ENCODE measurements around the gene HDAC4.

Gene HDAC4

GRCh38 chr2:239029958-239030357, 370.9 kb downstream of the HDAC4 start:
- H3K27me3 ChIP-seq = peaks cover 44% of the 10 kb centered on the region
- no peak for TF ChIP-seq CTCF (IDR thresholded peaks at IDR 0.05)
- no peaks in the 10 kb centered on the region for H3K36me3 ChIP-seq
- H3K4me1 ChIP-seq (ENCODE audit: control insufficient read depth in 1 of 2, insufficient read depth in 1 of 2, low read depth in 1 of 2, low read length in 1 of 2) = no peaks in the 10 kb centered on the region
- H3K9me3 ChIP-seq = no peaks in the 10 kb centered on the region
- no peak overlapping the region for H3K4me3 ChIP-seq (ENCODE audit: low read depth in 1 of 2, low read length in 1 of 2)
- no peak overlapping the region for H3K27ac ChIP-seq

GRCh38 chr2:239028253-239028619, 372.6 kb downstream of the HDAC4 start:
- H3K4me1 ChIP-seq (ENCODE audit: control insufficient read depth in 1 of 2, insufficient read depth in 1 of 2, low read depth in 1 of 2, low read length in 1 of 2) = no peaks in the 10 kb centered on the region
- no peak overlapping the region for H3K4me3 ChIP-seq (ENCODE audit: low read depth in 1 of 2, low read length in 1 of 2)
- TF ChIP-seq CTCF (IDR thresholded peaks at IDR 0.05) = no peak
- no peaks in the 10 kb centered on the region for H3K36me3 ChIP-seq
- no peak overlapping the region for H3K27ac ChIP-seq
- peaks cover 34% of the 10 kb centered on the region for H3K27me3 ChIP-seq
- no peaks in the 10 kb centered on the region for H3K9me3 ChIP-seq

- H3K4me3 ChIP-seq (ENCODE audit: low read depth in 1 of 2, low read length in 1 of 2) = no peak overlapping the region
- H3K36me3 ChIP-seq = no peaks in the 10 kb centered on the region
- H3K4me1 ChIP-seq (ENCODE audit: control insufficient read depth in 1 of 2, insufficient read depth in 1 of 2, low read depth in 1 of 2, low read length in 1 of 2) = no peaks in the 10 kb centered on the region
- peaks cover 27% of the 10 kb centered on the region for H3K27me3 ChIP-seq
- no peaks in the 10 kb centered on the region for H3K9me3 ChIP-seq
- no peak for TF ChIP-seq CTCF (IDR thresholded peaks at IDR 0.05)
- H3K27ac ChIP-seq = no peak overlapping the region
Observed at GRCh38 chr2:239027391-239028252, 373.2 kb downstream of the HDAC4 start.

- H3K4me3 ChIP-seq (ENCODE audit: low read depth in 1 of 2, low read length in 1 of 2) = no peak overlapping the region
- no peak overlapping the region for H3K27ac ChIP-seq
- no peaks in the 10 kb centered on the region for H3K4me1 ChIP-seq (ENCODE audit: control insufficient read depth in 1 of 2, insufficient read depth in 1 of 2, low read depth in 1 of 2, low read length in 1 of 2)
- H3K36me3 ChIP-seq = no peaks in the 10 kb centered on the region
- H3K27me3 ChIP-seq = peaks cover 20% of the 10 kb centered on the region
- no peak for TF ChIP-seq CTCF (IDR thresholded peaks at IDR 0.05)
- no peaks in the 10 kb centered on the region for H3K9me3 ChIP-seq
Observed at GRCh38 chr2:239026711-239027361, 374.0 kb downstream of the HDAC4 start.

GRCh38 chr2:239025951-239026461, 374.8 kb downstream of the HDAC4 start:
- Histone ChIP-seq H3K27ac (no peak overlapping the region), H3K4me3 (ENCODE audit: low read depth in 1 of 2, low read length in 1 of 2) (no peak overlapping the region), H3K4me1 (ENCODE audit: control insufficient read depth in 1 of 2, insufficient read depth in 1 of 2, low read depth in 1 of 2, low read length in 1 of 2) (no peaks in the 10 kb centered on the region), H3K27me3 (peaks cover 15% of the 10 kb centered on the region), H3K9me3 (no peaks in the 10 kb centered on the region), H3K36me3 (no peaks in the 10 kb centered on the region)
- TF ChIP-seq CTCF (IDR thresholded peaks at IDR 0.05) = no peak
